ENCODE data around the gene PLEKHM2.
A peak's percentile ranks its signal among the peaks of the same experiment; 100 is the strongest.

The PLEKHM2 gene

GRCh38 chr1:15704526-15705183 is 20.5 kb downstream of the PLEKHM2 start:
- peaks cover 0 to 2% of the 10 kb centered on the region in 2 donors for H3K9me3 ChIP-seq (replicated peaks in 1 of 2; ENCODE audit: control insufficient read depth in 2 of 2, insufficient read depth in 1 of 2, low read depth in 1 of 2, low read length in 2 of 2)
- H2BK120ac ChIP-seq (ENCODE audit: low read depth, low read length), result no peak overlapping the region
- H2BK12ac ChIP-seq (ENCODE audit: low read length), result no peak overlapping the region
- H3K9ac ChIP-seq (ENCODE audit: low read depth, low read length, poor library complexity), result no peak overlapping the region
- H3K4me1 ChIP-seq (ENCODE audit: control insufficient read depth in 2 of 2, insufficient read depth in 1 of 2, low read depth in 1 of 2, low read length in 2 of 2), result peaks cover 0 to 5% of the 10 kb centered on the region in 2 donors
- no peak overlapping the region for H3K4me2 ChIP-seq (ENCODE audit: insufficient read depth, low read length, poor library complexity, severe bottlenecking)
- H3K27me3 ChIP-seq (ENCODE audit: control insufficient read depth in 3 of 3, insufficient read depth in 3 of 3, low read depth in 1 of 3, low read length in 3 of 3), result no peaks in the 10 kb centered on the region
- peaks cover 0 to 9% of the 10 kb centered on the region in 2 donors for H3K36me3 ChIP-seq (replicated peaks in 1 of 2; ENCODE audit: control insufficient read depth in 2 of 2, insufficient read depth in 2 of 2, low read length in 2 of 2)
- H2AK5ac ChIP-seq (ENCODE audit: low read depth, low read length), result no peak overlapping the region
- no peak overlapping the region for H4K91ac ChIP-seq (ENCODE audit: low read depth, low read length, poor library complexity)
- H2AFZ ChIP-seq (ENCODE audit: low read length), result no peak overlapping the region
- peaks cover 10% of the 10 kb centered on the region for H3K79me1 ChIP-seq (ENCODE audit: low read depth, low read length)
- no peak overlapping the region for H3K4me3 ChIP-seq (ENCODE audit: low read length in 2 of 2)
- H3K23ac ChIP-seq (ENCODE audit: low read depth, low read length, poor library complexity), result peak overlapping the region; percentile 44
- WGBS, 2 donors (ENCODE audit: extremely low coverage in 2 of 2, insufficient read length in 2 of 2, insufficient replicate concordance in 1 of 2), result no CpG with 5 or more reads among the region's 17 CpGs
- H3K27ac ChIP-seq (replicated peaks; ENCODE audit: low read length), result no peak overlapping the region
- no peak overlapping the region for H4K8ac ChIP-seq (ENCODE audit: low read depth, low read length)
- peak overlapping the region; percentile 31 for H3K14ac ChIP-seq (ENCODE audit: low read length)
- H2BK15ac ChIP-seq (ENCODE audit: low read length), result no peak overlapping the region
- no peak overlapping the region for H2BK5ac ChIP-seq (ENCODE audit: low read length)
- DNase-seq (ENCODE audit: low spot score), result no peak
- no peak overlapping the region for H3K4ac ChIP-seq (ENCODE audit: low read length)
- H3K18ac ChIP-seq (ENCODE audit: low read length), result no peak overlapping the region

GRCh38 chr1:15705184-15705566 is 21.1 kb downstream of the PLEKHM2 start:
- Histone ChIP-seq H3K23ac (ENCODE audit: low read depth, low read length, poor library complexity) (peak overlapping the region; percentile 44), H3K4me3 (ENCODE audit: low read length in 2 of 2) (no peak overlapping the region), H3K9ac (ENCODE audit: low read depth, low read length, poor library complexity) (no peak overlapping the region), H3K27ac (replicated peaks; ENCODE audit: low read length) (no peak overlapping the region), H2AK5ac (ENCODE audit: low read depth, low read length) (no peak overlapping the region), H3K4ac (ENCODE audit: low read length) (no peak overlapping the region), H2BK120ac (ENCODE audit: low read depth, low read length) (no peak overlapping the region), H3K18ac (ENCODE audit: low read length) (no peak overlapping the region), H2BK15ac (ENCODE audit: low read length) (no peak overlapping the region), H3K36me3 (replicated peaks in 1 of 2; ENCODE audit: control insufficient read depth in 2 of 2, insufficient read depth in 2 of 2, low read length in 2 of 2) (peaks cover 0 to 9% of the 10 kb centered on the region in 2 donors), H4K8ac (ENCODE audit: low read depth, low read length) (no peak overlapping the region), H2AFZ (ENCODE audit: low read length) (no peak overlapping the region), H3K4me2 (ENCODE audit: insufficient read depth, low read length, poor library complexity, severe bottlenecking) (no peak overlapping the region), H2BK5ac (ENCODE audit: low read length) (no peak overlapping the region), H3K14ac (ENCODE audit: low read length) (no peak overlapping the region), H3K79me1 (ENCODE audit: low read depth, low read length) (peaks cover 10% of the 10 kb centered on the region), H3K4me1 (ENCODE audit: control insufficient read depth in 2 of 2, insufficient read depth in 1 of 2, low read depth in 1 of 2, low read length in 2 of 2) (peaks cover 0 to 5% of the 10 kb centered on the region in 2 donors), H4K91ac (ENCODE audit: low read depth, low read length, poor library complexity) (no peak overlapping the region), H3K9me3 (replicated peaks in 1 of 2; ENCODE audit: control insufficient read depth in 2 of 2, insufficient read depth in 1 of 2, low read depth in 1 of 2, low read length in 2 of 2) (peaks cover 0 to 2% of the 10 kb centered on the region in 2 donors), H3K27me3 (ENCODE audit: control insufficient read depth in 3 of 3, insufficient read depth in 3 of 3, low read depth in 1 of 3, low read length in 3 of 3) (no peaks in the 10 kb centered on the region), H2BK12ac (ENCODE audit: low read length) (no peak overlapping the region)
- DNase-seq (ENCODE audit: low spot score), result no peak
- WGBS, 2 donors (ENCODE audit: extremely low coverage in 2 of 2, insufficient read length in 2 of 2, insufficient replicate concordance in 1 of 2), result no CpG with 5 or more reads among the region's 11 CpGs

GRCh38 chr1:15706751-15707150 is 22.6 kb downstream of the PLEKHM2 start:
- Histone ChIP-seq H3K4me1 (ENCODE audit: control insufficient read depth in 2 of 2, insufficient read depth in 1 of 2, low read depth in 1 of 2, low read length in 2 of 2) (peaks cover 0 to 5% of the 10 kb centered on the region in 2 donors), H4K8ac (ENCODE audit: low read depth, low read length) (no peak overlapping the region), H3K9me3 (replicated peaks in 1 of 2; ENCODE audit: control insufficient read depth in 2 of 2, insufficient read depth in 1 of 2, low read depth in 1 of 2, low read length in 2 of 2) (peaks cover 0 to 2% of the 10 kb centered on the region in 2 donors), H2BK15ac (ENCODE audit: low read length) (no peak overlapping the region), H2AFZ (ENCODE audit: low read length) (no peak overlapping the region), H3K4me3 (ENCODE audit: low read length in 2 of 2) (no peak overlapping the region), H3K23ac (ENCODE audit: low read depth, low read length, poor library complexity) (no peak overlapping the region), H3K4me2 (ENCODE audit: insufficient read depth, low read length, poor library complexity, severe bottlenecking) (no peak overlapping the region), H3K27ac (replicated peaks; ENCODE audit: low read length) (no peak overlapping the region), H2BK12ac (ENCODE audit: low read length) (no peak overlapping the region), H3K27me3 (ENCODE audit: control insufficient read depth in 3 of 3, insufficient read depth in 3 of 3, low read depth in 1 of 3, low read length in 3 of 3) (no peaks in the 10 kb centered on the region), H2AK5ac (ENCODE audit: low read depth, low read length) (no peak overlapping the region), H2BK120ac (ENCODE audit: low read depth, low read length) (no peak overlapping the region), H2BK5ac (ENCODE audit: low read length) (no peak overlapping the region), H3K79me1 (ENCODE audit: low read depth, low read length) (peaks cover 9% of the 10 kb centered on the region), H4K91ac (ENCODE audit: low read depth, low read length, poor library complexity) (no peak overlapping the region), H3K4ac (ENCODE audit: low read length) (no peak overlapping the region), H3K14ac (ENCODE audit: low read length) (no peak overlapping the region), H3K36me3 (replicated peaks in 1 of 2; ENCODE audit: control insufficient read depth in 2 of 2, insufficient read depth in 2 of 2, low read length in 2 of 2) (peaks cover 0 to 9% of the 10 kb centered on the region in 2 donors), H3K18ac (ENCODE audit: low read length) (no peak overlapping the region), H3K9ac (ENCODE audit: low read depth, low read length, poor library complexity) (no peak overlapping the region)
- no CpG with 5 or more reads among the region's 7 CpGs for WGBS, 2 donors (ENCODE audit: extremely low coverage in 2 of 2, insufficient read length in 2 of 2, insufficient replicate concordance in 1 of 2)
- DNase-seq (ENCODE audit: low spot score), result no peak

- no peak overlapping the region for H4K8ac ChIP-seq (ENCODE audit: low read depth, low read length)
- no peak overlapping the region for H2BK120ac ChIP-seq (ENCODE audit: low read depth, low read length)
Measured at GRCh38 chr1:15707239-15707925, 23.3 kb downstream of the PLEKHM2 start.

More at GRCh38 chr1:15707239-15707925, 23.3 kb downstream of the PLEKHM2 start:
- Histone ChIP-seq H2BK15ac (ENCODE audit: low read length) (no peak overlapping the region), H4K91ac (ENCODE audit: low read depth, low read length, poor library complexity) (no peak overlapping the region), H3K36me3 (replicated peaks in 1 of 2; ENCODE audit: control insufficient read depth in 2 of 2, insufficient read depth in 2 of 2, low read length in 2 of 2) (peaks cover 0 to 9% of the 10 kb centered on the region in 2 donors), H3K27me3 (ENCODE audit: control insufficient read depth in 3 of 3, insufficient read depth in 3 of 3, low read depth in 1 of 3, low read length in 3 of 3) (no peaks in the 10 kb centered on the region), H3K9ac (ENCODE audit: low read depth, low read length, poor library complexity) (no peak overlapping the region), H3K9me3 (replicated peaks in 1 of 2; ENCODE audit: control insufficient read depth in 2 of 2, insufficient read depth in 1 of 2, low read depth in 1 of 2, low read length in 2 of 2) (no peaks in the 10 kb centered on the region), H3K4me1 (ENCODE audit: control insufficient read depth in 2 of 2, insufficient read depth in 1 of 2, low read depth in 1 of 2, low read length in 2 of 2) (peaks cover 0 to 5% of the 10 kb centered on the region in 2 donors), H2BK12ac (ENCODE audit: low read length) (no peak overlapping the region), H2AK5ac (ENCODE audit: low read depth, low read length) (no peak overlapping the region), H3K4ac (ENCODE audit: low read length) (no peak overlapping the region), H3K14ac (ENCODE audit: low read length) (no peak overlapping the region), H3K4me2 (ENCODE audit: insufficient read depth, low read length, poor library complexity, severe bottlenecking) (no peak overlapping the region), H3K4me3 (ENCODE audit: low read length in 2 of 2) (no peak overlapping the region), H3K18ac (ENCODE audit: low read length) (no peak overlapping the region), H2BK5ac (ENCODE audit: low read length) (no peak overlapping the region), H3K23ac (ENCODE audit: low read depth, low read length, poor library complexity) (no peak overlapping the region), H3K27ac (replicated peaks; ENCODE audit: low read length) (no peak overlapping the region), H2AFZ (ENCODE audit: low read length) (no peak overlapping the region), H3K79me1 (ENCODE audit: low read depth, low read length) (peaks cover 5% of the 10 kb centered on the region)
- DNase-seq (ENCODE audit: low spot score), result no peak
- no CpG with 5 or more reads among the region's 8 CpGs for WGBS, 2 donors (ENCODE audit: extremely low coverage in 2 of 2, insufficient read length in 2 of 2, insufficient replicate concordance in 1 of 2)
